Transverse colon (tissue), 4 donors: ENCODE results near the gene MAGEA2B. TPM values are rescaled to one million over a fixed set of nuclear protein-coding genes. Genes with fewer than 3 reads are reported as not detected.
"Not testable (repeated sequence)": the region's sequence is repeated elsewhere in the genome, so short reads cannot be mapped to it uniquely, and the experiment has no call there.

ENCODE experiments used
- DNase-seq: peaks from one replicate; pipeline ENCODE4 v3.0.0-alpha.2; 2019
- H3K27ac ChIP-seq, 4 donors: fragments of 200-600 bp; sonication (generic); 2 replicates each; pipeline ENCODE4 v1.5.1; 2016 to 2018; ENCODE audit warnings: inconsistent platforms in 4 of 4
- H3K27me3 ChIP-seq: fragments of 200-600 bp; sonication (generic); 2 replicates; pipeline ENCODE4 v1.5.1; 2017; ENCODE audit warnings: inconsistent platforms
- H3K36me3 ChIP-seq, 4 donors: fragments of 200-600 bp; sonication (generic); 2 replicates each; pipeline ENCODE4 v1.5.1; 2017 to 2019; ENCODE audit warnings: inconsistent platforms in 4 of 4
- H3K4me1 ChIP-seq, 4 donors: fragments of 200-600 bp; sonication (generic); 2 replicates each; pipeline ENCODE4 v1.5.1; 2017 to 2020; ENCODE audit warnings: inconsistent platforms in 4 of 4
- H3K4me3 ChIP-seq, 4 donors: fragments of 200-600 bp; sonication (generic); 1 replicate in 1 of 4; 2 replicates in 3 of 4; pipeline versions ENCODE4 v1.5.1 to v1.6.1; 2017 to 2019; ENCODE audit warnings: inconsistent platforms in 4 of 4
- H3K9me3 ChIP-seq, 2 donors: fragments of 200-600 bp; sonication (generic); 2 replicates each; pipeline ENCODE4 v1.5.1; 2017 to 2019; ENCODE audit warnings: inconsistent platforms in 2 of 2
- CTCF ChIP-seq, 5 experiments: fragments of 200-600 bp in 3 of 5; fragments of 450-650 bp in 2 of 5; sonication (generic) in 3 of 5; IDR thresholded peaks; 1 replicate in 2 of 5; 2 replicates in 3 of 5; pipeline ENCODE4 v1.5.1; 2016 to 2017; ENCODE audit warnings: antibody characterized with exemption in 5 of 5, inconsistent platforms in 3 of 5, mild to moderate bottlenecking in 2 of 5, moderate library complexity in 1 of 5
- EP300 ChIP-seq: sonication (generic); formaldehyde crosslinking; IDR thresholded peaks from one replicate; pipeline ENCODE4 v1.6.1; 2017; ENCODE audit warnings: antibody characterized with exemption, low read depth
- POLR2A ChIP-seq: fragments of 450-650 bp; IDR thresholded peaks from one replicate; pipeline ENCODE4 v1.6.1; 2016; ENCODE audit warnings: antibody characterized with exemption, mild to moderate bottlenecking, moderate library complexity
- POLR2AphosphoS5 ChIP-seq, 3 donors: sonication (generic); formaldehyde crosslinking; IDR thresholded peaks; one replicate each; pipeline ENCODE4 v1.6.1; 2016; ENCODE audit warnings: antibody characterized with exemption in 3 of 3
- WGBS, 2 donors: methylation state at CpG; one replicate each; pipeline ENCODE4 v1.1.5; 2018; ENCODE audit warnings: low coverage in 1 of 2; 5-methylcytosine and 5-hydroxymethylcytosine counted together
- in situ Hi-C, 4 donors: fragments of 200-750 bp; cut with MboI; loops; one replicate each; pipeline versions ENCODE4 v1.15.0 to v1.15.1; 2017; ENCODE audit warnings: low sequenced_read_pairs in 3 of 4, low pct_ligation_motif_present in 1 of 4, low pct_unique_long_range_greater_than_20kb in 1 of 4
- intact Hi-C: fragments of 100-400 bp; cut with DNase I; formaldehyde crosslinking; loops from one replicate; pipeline ENCODE4 v1.15.1; 2023; ENCODE audit warnings: low total_unique reads
- total RNA-seq, 4 donors: library from RNA; depleted of rRNA; stranded (reverse); fragments of >200 nt; gene quantifications; one replicate each; pipeline ENCODE4 v1.1.0, GENCODE V29; 2016

The MAGEA2B gene
- not detected for total RNA-seq

GRCh38 chrX:152713815-152714787 lies at the start of gene MAGEA2B:
TSS of gene MAGEA2B (plus strand) at chrX:152714628. CDS start at chrX:152717107, 2,479 bp downstream.
- WGBS, 2 donors = no CpG with 5 or more reads among the region's 35 CpGs
- H3K36me3 ChIP-seq, H3K4me3 ChIP-seq, in situ Hi-C loops, H3K27ac ChIP-seq, DNase-seq, H3K27me3 ChIP-seq, H3K9me3 ChIP-seq, intact Hi-C loops, H3K4me1 ChIP-seq: not testable (repeated sequence)

GRCh38 chrX:152674135-152674534 lies 40.3 kb upstream of the MAGEA2B start:
- no peaks in the 10 kb centered on the region for H3K27me3 ChIP-seq
- WGBS, 2 donors = 76 to 88% methylated on average over 1 to 2 of the region's 2 CpGs
- no peak for TF ChIP-seq EP300
- TF ChIP-seq CTCF (IDR thresholded peaks at IDR 0.05) = no peak
- no peak for TF ChIP-seq POLR2AphosphoS5 (IDR thresholded peaks at IDR 0.05)
- TF ChIP-seq POLR2A = no peak
- in situ Hi-C loops (no loop called here), intact Hi-C loops (no loop called here)
- H3K9me3 ChIP-seq = no peaks in the 10 kb centered on the region
- H3K4me1 ChIP-seq = no peaks in the 10 kb centered on the region
- H3K4me3 ChIP-seq = no peak overlapping the region
- no peak for DNase-seq
- no peaks in the 10 kb centered on the region for H3K36me3 ChIP-seq
- H3K27ac ChIP-seq = no peak overlapping the region

- H3K9me3 ChIP-seq, DNase-seq, in situ Hi-C loops, H3K27me3 ChIP-seq, H3K27ac ChIP-seq, H3K4me1 ChIP-seq, H3K4me3 ChIP-seq, H3K36me3 ChIP-seq, intact Hi-C loops: not testable (repeated sequence)
- 92% methylated on average over 3 of the region's 3 CpGs; no CpG with 5 or more reads in 1 of the 2 donors for WGBS, 2 donors
Measured at GRCh38 chrX:152674652-152675051, 39.8 kb upstream of the MAGEA2B start.

- H3K4me1 ChIP-seq, H3K27me3 ChIP-seq, intact Hi-C loops, H3K36me3 ChIP-seq, in situ Hi-C loops, H3K9me3 ChIP-seq, DNase-seq, H3K27ac ChIP-seq, H3K4me3 ChIP-seq: not testable (repeated sequence)
- no CpG with 5 or more reads among the region's 3 CpGs for WGBS, 2 donors
Measured at GRCh38 chrX:152681012-152681411, 33.4 kb upstream of the MAGEA2B start.

GRCh38 chrX:152697952-152698931 lies 16.2 kb upstream of the MAGEA2B start, which contains the start of gene MAGEA3:
TSS of gene MAGEA3 (plus strand) at chrX:152698794. CDS start at chrX:152700833, 2,039 bp downstream.
- DNase-seq, H3K27ac ChIP-seq, H3K27me3 ChIP-seq, in situ Hi-C loops, intact Hi-C loops, H3K4me3 ChIP-seq, H3K4me1 ChIP-seq, H3K36me3 ChIP-seq, H3K9me3 ChIP-seq: not testable (repeated sequence)
- WGBS, 2 donors = no CpG with 5 or more reads among the region's 34 CpGs

GRCh38 chrX:152700390-152700789 lies 14.0 kb upstream of the MAGEA2B start:
- H3K4me1 ChIP-seq, DNase-seq, H3K27ac ChIP-seq, in situ Hi-C loops, intact Hi-C loops, H3K27me3 ChIP-seq, H3K36me3 ChIP-seq, H3K4me3 ChIP-seq, H3K9me3 ChIP-seq: not testable (repeated sequence)
- WGBS, 2 donors = 86% methylated on average over 3 of the region's 5 CpGs; no CpG with 5 or more reads in 1 of the 2 donors

- 90% methylated on average over 3 of the region's 7 CpGs; no CpG with 5 or more reads in 1 of the 2 donors for WGBS, 2 donors
Measured at GRCh38 chrX:152706500-152706899, 7.9 kb upstream of the MAGEA2B start.

GRCh38 chrX:152709173-152709572 lies 5.3 kb upstream of the MAGEA2B start, which contains the start of gene CSAG2:
TSS of gene CSAG2 (minus strand) at chrX:152709273. CDS start at chrX:152709112, 161 bp downstream.
- H3K27me3 ChIP-seq, H3K36me3 ChIP-seq, intact Hi-C loops, H3K27ac ChIP-seq, H3K4me1 ChIP-seq, in situ Hi-C loops, H3K9me3 ChIP-seq, DNase-seq, H3K4me3 ChIP-seq: not testable (repeated sequence)
- WGBS, 2 donors = no CpG with 5 or more reads among the region's 2 CpGs

More at GRCh38 chrX:152706500-152706899, 7.9 kb upstream of the MAGEA2B start:
- H3K27ac ChIP-seq, in situ Hi-C loops, intact Hi-C loops, H3K4me3 ChIP-seq, H3K27me3 ChIP-seq, H3K36me3 ChIP-seq, DNase-seq, H3K4me1 ChIP-seq, H3K9me3 ChIP-seq: not testable (repeated sequence)

- H3K4me3 ChIP-seq, H3K36me3 ChIP-seq, DNase-seq, H3K27me3 ChIP-seq, H3K4me1 ChIP-seq, intact Hi-C loops, H3K27ac ChIP-seq, H3K9me3 ChIP-seq, in situ Hi-C loops: not testable (repeated sequence)
- WGBS, 2 donors = no CpG with 5 or more reads among the region's 5 CpGs
Measured at GRCh38 chrX:152713195-152713594, 1.2 kb upstream of the MAGEA2B start.
